ENCODE results near the gene FAM149B1.

FAM149B1 gene

GRCh38 chr10:73174148-73174925 is 6.4 kb downstream of the FAM149B1 start:
- DNase-seq: no peak

- no peak for DNase-seq
Measured at GRCh38 chr10:73182568-73182967, 14.6 kb downstream of the FAM149B1 start.

- no peak for DNase-seq
Measured at GRCh38 chr10:73183667-73184281, 15.9 kb downstream of the FAM149B1 start.

- no peak for DNase-seq
Measured at GRCh38 chr10:73186266-73186665, 18.3 kb downstream of the FAM149B1 start.

GRCh38 chr10:73190188-73190587 is 22.3 kb downstream of the FAM149B1 start:
- DNase-seq: no peak

- DNase-seq: no peak
Measured at GRCh38 chr10:73205081-73205480, 37.2 kb downstream of the FAM149B1 start.

GRCh38 chr10:73205890-73206289 is 38.0 kb downstream of the FAM149B1 start:
- no peak for DNase-seq

GRCh38 chr10:73206385-73206784 is 38.5 kb downstream of the FAM149B1 start:
- DNase-seq: no peak

- DNase-seq: no peak
Measured at GRCh38 chr10:73207883-73208282, 40.0 kb downstream of the FAM149B1 start.

- DNase-seq: no peak
Measured at GRCh38 chr10:73209705-73210104, 41.8 kb downstream of the FAM149B1 start.

- no peak for DNase-seq
Measured at GRCh38 chr10:73210395-73211105, 42.6 kb downstream of the FAM149B1 start.

- no peak for DNase-seq
Measured at GRCh38 chr10:73211106-73211811, 43.3 kb downstream of the FAM149B1 start.

- no peak for DNase-seq
Measured at GRCh38 chr10:73215749-73216148, 47.8 kb downstream of the FAM149B1 start.

- no peak for DNase-seq
Measured at GRCh38 chr10:73217628-73218027, 49.7 kb downstream of the FAM149B1 start.

GRCh38 chr10:73218431-73219191 is 50.7 kb downstream of the FAM149B1 start:
- no peak for DNase-seq

GRCh38 chr10:73219384-73219783 is 51.5 kb downstream of the FAM149B1 start:
- DNase-seq: no peak

- no peak for DNase-seq
Measured at GRCh38 chr10:73220989-73221388, 53.1 kb downstream of the FAM149B1 start.

- DNase-seq: no peak
Measured at GRCh38 chr10:73225518-73225917, 57.6 kb downstream of the FAM149B1 start.

GRCh38 chr10:73226663-73227062 is 58.7 kb downstream of the FAM149B1 start:
- DNase-seq: no peak

- no peak for DNase-seq
Measured at GRCh38 chr10:73228247-73228646, 60.3 kb downstream of the FAM149B1 start.

GRCh38 chr10:73229567-73229966 is 61.6 kb downstream of the FAM149B1 start:
- no peak for DNase-seq

- DNase-seq: no peak
Measured at GRCh38 chr10:73232887-73233286, 65.0 kb downstream of the FAM149B1 start.

GRCh38 chr10:73233883-73234282 is 66.0 kb downstream of the FAM149B1 start:
- no peak for DNase-seq

All from NCI-H1417 treated with DMSO at 0.1 percent for 48 hours (cell line).